Esophagus (tissue), 2 donors: ENCODE measurements around the gene BSND. TPM values are rescaled to one million over a fixed set of nuclear protein-coding genes. Genes with fewer than 3 reads are reported as not detected.

Source experiments
- H3K27ac ChIP-seq, 2 donors: one replicate each; pipeline ENCODE4 v1.5.1; 2013; ENCODE audit warnings: low read depth in 2 of 2, mild to moderate bottlenecking in 2 of 2, inconsistent platforms in 1 of 2, low read length in 1 of 2, moderate library complexity in 1 of 2
- H3K27me3 ChIP-seq, 2 donors: one replicate each; pipeline ENCODE4 v1.6.1; 2013; ENCODE audit warnings: low read length in 2 of 2, control low read depth in 1 of 2, mild to moderate bottlenecking in 1 of 2; ENCODE audit not compliant: insufficient read depth in 2 of 2, control insufficient read depth in 1 of 2
- H3K36me3 ChIP-seq, 2 donors: one replicate each; pipeline ENCODE4 v1.6.1; 2013; ENCODE audit warnings: low read length in 1 of 2; ENCODE audit not compliant: control insufficient read depth in 2 of 2, insufficient read depth in 2 of 2
- H3K4me1 ChIP-seq, 2 donors: one replicate each; pipeline ENCODE4 v1.6.1; 2013; ENCODE audit warnings: low read length in 1 of 2; ENCODE audit not compliant: control insufficient read depth in 2 of 2, insufficient read depth in 2 of 2
- H3K4me3 ChIP-seq, 2 donors: one replicate each; pipeline ENCODE4 v1.5.1; 2013; ENCODE audit warnings: low read length in 2 of 2, mild to moderate bottlenecking in 2 of 2, low read depth in 1 of 2, moderate library complexity in 1 of 2
- H3K9me3 ChIP-seq, 2 donors: one replicate each; pipeline ENCODE4 v1.6.1; 2013; ENCODE audit warnings: mild to moderate bottlenecking in 2 of 2, low read depth in 1 of 2, low read length in 1 of 2, moderate library complexity in 1 of 2; ENCODE audit not compliant: control insufficient read depth in 2 of 2, insufficient read depth in 1 of 2
- WGBS, 2 donors: extraction: QIAGEN DNeasy Blood & Tissue Kit; methylation state at CpG; one replicate each; pipeline ENCODE4 v1.1.7; 2013; 5-methylcytosine and 5-hydroxymethylcytosine counted together
- polyA plus RNA-seq, 2 donors: library from polyadenylated mRNA; stranded (reverse); fragments of 200-250 nt; gene quantifications; one replicate each; pipeline ENCODE4 v1.2.3, GENCODE V29; 2013
- donor health status: healthy with polysubstance abuse.
- donor health status: Bipolar disorder and iron deficiency.

The BSND gene
- polyA plus RNA-seq: not detected

GRCh38 chr1:54998677-54999076 is at the start of gene BSND:
Gene BSND (plus strand): TSS chr1:54998933. CDS start chr1:54999187, 254 bp downstream.
- H3K9me3 ChIP-seq: no peaks in the 10 kb centered on the region
- H3K27ac ChIP-seq: no peak within 1 kb of the TSS
- H3K27me3 ChIP-seq: peaks cover 0 to 3% of the 10 kb centered on the region in 2 donors
- H3K4me3 ChIP-seq: no peak within 1 kb of the TSS
- no peaks in the 10 kb centered on the region for H3K36me3 ChIP-seq
- H3K4me1 ChIP-seq: peaks cover 0 to 6% of the 10 kb centered on the region in 2 donors
- whole genome bisulfite sequencing, 2 donors: 64 to 68% methylated on average over 7 of the region's 7 CpGs

GRCh38 chr1:54949053-54949452 is 49.7 kb upstream of the BSND start:
- Histone ChIP-seq H3K4me3 (no peak overlapping the region), H3K36me3 (no peaks in the 10 kb centered on the region), H3K4me1 (peaks cover 0 to 13% of the 10 kb centered on the region in 2 donors), H3K27me3 (no peaks in the 10 kb centered on the region), H3K27ac (no peak overlapping the region), H3K9me3 (no peaks in the 10 kb centered on the region)
- WGBS, 2 donors: 74 to 81% methylated on average over 4 of the region's 4 CpGs

GRCh38 chr1:54950006-54950368 is 48.7 kb upstream of the BSND start:
- Histone ChIP-seq H3K27ac (peak overlapping the region in 1 of 2 donors; percentile 42), H3K9me3 (no peaks in the 10 kb centered on the region), H3K36me3 (no peaks in the 10 kb centered on the region), H3K4me3 (no peak overlapping the region), H3K4me1 (peaks cover 0 to 13% of the 10 kb centered on the region in 2 donors), H3K27me3 (no peaks in the 10 kb centered on the region)
- 52 to 64% methylated on average over 6 of the region's 6 CpGs for WGBS, 2 donors

- Histone ChIP-seq H3K36me3 (no peaks in the 10 kb centered on the region), H3K27me3 (no peaks in the 10 kb centered on the region), H3K4me3 (no peak overlapping the region), H3K9me3 (no peaks in the 10 kb centered on the region), H3K4me1 (peaks cover 0 to 11% of the 10 kb centered on the region in 2 donors), H3K27ac (peak overlapping the region in 1 of 2 donors; percentile 42)
- WGBS, 2 donors: 23 to 27% methylated on average over 27 of the region's 27 CpGs
Measured at GRCh38 chr1:54950369-54951163, 48.2 kb upstream of the BSND start.

GRCh38 chr1:54951810-54952226 is 46.9 kb upstream of the BSND start:
- 90 to 91% methylated on average over 4 of the region's 4 CpGs for WGBS, 2 donors
- Histone ChIP-seq H3K27me3 (no peaks in the 10 kb centered on the region), H3K4me1 (peaks cover 0 to 6% of the 10 kb centered on the region in 2 donors)

GRCh38 chr1:54952950-54953718 is 45.6 kb upstream of the BSND start:
- 79 to 85% methylated on average over 4 of the region's 4 CpGs for WGBS, 2 donors
- H3K4me1 ChIP-seq: peaks cover 0 to 6% of the 10 kb centered on the region in 2 donors
- H3K36me3 ChIP-seq: no peaks in the 10 kb centered on the region
- H3K27ac ChIP-seq: no peak overlapping the region
- H3K27me3 ChIP-seq: no peaks in the 10 kb centered on the region
- H3K4me3 ChIP-seq: no peak overlapping the region
- H3K9me3 ChIP-seq: no peaks in the 10 kb centered on the region

More at GRCh38 chr1:54951810-54952226, 46.9 kb upstream of the BSND start:
- Histone ChIP-seq H3K9me3 (no peaks in the 10 kb centered on the region), H3K27ac (no peak overlapping the region), H3K36me3 (no peaks in the 10 kb centered on the region), H3K4me3 (no peak overlapping the region)

- no peak overlapping the region for H3K27ac ChIP-seq
Measured at GRCh38 chr1:54953846-54954245, 44.9 kb upstream of the BSND start.

GRCh38 chr1:54955359-54955758 is 43.4 kb upstream of the BSND start:
- H3K4me1 ChIP-seq: peaks cover 0 to 2% of the 10 kb centered on the region in 2 donors
- H3K9me3 ChIP-seq: no peaks in the 10 kb centered on the region
- H3K36me3 ChIP-seq: no peaks in the 10 kb centered on the region
- H3K27ac ChIP-seq: no peak overlapping the region
- no peaks in the 10 kb centered on the region for H3K27me3 ChIP-seq
- H3K4me3 ChIP-seq: no peak overlapping the region
- WGBS, 2 donors: 48 to 50% methylated on average over 1 of the region's 1 CpG

More at GRCh38 chr1:54953846-54954245, 44.9 kb upstream of the BSND start:
- Histone ChIP-seq H3K36me3 (no peaks in the 10 kb centered on the region), H3K4me1 (peaks cover 0 to 6% of the 10 kb centered on the region in 2 donors), H3K9me3 (no peaks in the 10 kb centered on the region), H3K4me3 (no peak overlapping the region), H3K27me3 (no peaks in the 10 kb centered on the region)
- WGBS, 2 donors: 80 to 88% methylated on average over 3 of the region's 3 CpGs

GRCh38 chr1:54956726-54957125 is 42.0 kb upstream of the BSND start:
- Histone ChIP-seq H3K27ac (no peak overlapping the region), H3K4me3 (no peak overlapping the region), H3K27me3 (no peaks in the 10 kb centered on the region), H3K9me3 (no peaks in the 10 kb centered on the region), H3K36me3 (no peaks in the 10 kb centered on the region), H3K4me1 (no peaks in the 10 kb centered on the region)
- 83 to 86% methylated on average over 4 of the region's 4 CpGs for WGBS, 2 donors
